ENCODE measurements around the gene C6orf141.
A peak's percentile ranks its signal among the peaks of the same experiment; 100 is the strongest.

C6orf141 gene

GRCh38 chr6:49540614-49541013, 9.9 kb upstream of the C6orf141 start:
- no peak for DNase-seq (ENCODE audit: low read depth)

GRCh38 chr6:49541210-49541724, 9.2 kb upstream of the C6orf141 start:
- peak; percentile 43 for DNase-seq (ENCODE audit: low read depth)

GRCh38 chr6:49541936-49542335, 8.5 kb upstream of the C6orf141 start:
- no peak for DNase-seq (ENCODE audit: low read depth)

GRCh38 chr6:49543087-49543858, 7.2 kb upstream of the C6orf141 start:
- no peak for DNase-seq (ENCODE audit: low read depth)

GRCh38 chr6:49546331-49546730, 4.1 kb upstream of the C6orf141 start:
- DNase-seq (ENCODE audit: low read depth) = no peak

GRCh38 chr6:49548613-49549304, 1.7 kb upstream of the C6orf141 start:
- DNase-seq (ENCODE audit: low read depth) = no peak

- DNase-seq (ENCODE audit: low read depth) = no peak
These were observed 577 bp upstream of the C6orf141 start for GRCh38 chr6:49549691-49550491.

GRCh38 chr6:49551078-49551865, 804 bp downstream of the C6orf141 start:
- no peak for DNase-seq (ENCODE audit: low read depth)

- DNase-seq (ENCODE audit: low read depth) = no peak
These were observed 1.3 kb downstream of the C6orf141 start for GRCh38 chr6:49551866-49552129.

GRCh38 chr6:49552596-49552995, 2.1 kb downstream of the C6orf141 start:
- DNase-seq (ENCODE audit: low read depth) = no peak

- no peak for DNase-seq (ENCODE audit: low read depth)
These were observed 2.9 kb downstream of the C6orf141 start for GRCh38 chr6:49553384-49553783.

- no peak for DNase-seq (ENCODE audit: low read depth)
These were observed 5.5 kb downstream of the C6orf141 start for GRCh38 chr6:49555951-49556350.

GRCh38 chr6:49556429-49556837, 6.0 kb downstream of the C6orf141 start:
- DNase-seq (ENCODE audit: low read depth) = no peak

GRCh38 chr6:49557177-49557576, 6.7 kb downstream of the C6orf141 start:
- no peak for DNase-seq (ENCODE audit: low read depth)

GRCh38 chr6:49558238-49558637, 7.8 kb downstream of the C6orf141 start:
- no peak for DNase-seq (ENCODE audit: low read depth)

- no peak for DNase-seq (ENCODE audit: low read depth)
These were observed 12.8 kb downstream of the C6orf141 start for GRCh38 chr6:49563006-49563886.

- no peak for DNase-seq (ENCODE audit: low read depth)
These were observed 14.1 kb downstream of the C6orf141 start for GRCh38 chr6:49564552-49564951.

GRCh38 chr6:49565261-49565660, 14.8 kb downstream of the C6orf141 start:
- no peak for DNase-seq (ENCODE audit: low read depth)

- DNase-seq (ENCODE audit: low read depth) = no peak
These were observed 15.4 kb downstream of the C6orf141 start for GRCh38 chr6:49565855-49566254.

- DNase-seq (ENCODE audit: low read depth) = no peak
These were observed 20.1 kb downstream of the C6orf141 start for GRCh38 chr6:49570474-49571079.

- DNase-seq (ENCODE audit: low read depth) = no peak
These were observed 26.1 kb downstream of the C6orf141 start for GRCh38 chr6:49576618-49577017.
